ENCODE measurements around the gene L2HGDH.

L2HGDH gene

GRCh38 chr14:50285861-50286260, 26.2 kb downstream of the L2HGDH start:
- DNase-seq, result no peak

DNA sequence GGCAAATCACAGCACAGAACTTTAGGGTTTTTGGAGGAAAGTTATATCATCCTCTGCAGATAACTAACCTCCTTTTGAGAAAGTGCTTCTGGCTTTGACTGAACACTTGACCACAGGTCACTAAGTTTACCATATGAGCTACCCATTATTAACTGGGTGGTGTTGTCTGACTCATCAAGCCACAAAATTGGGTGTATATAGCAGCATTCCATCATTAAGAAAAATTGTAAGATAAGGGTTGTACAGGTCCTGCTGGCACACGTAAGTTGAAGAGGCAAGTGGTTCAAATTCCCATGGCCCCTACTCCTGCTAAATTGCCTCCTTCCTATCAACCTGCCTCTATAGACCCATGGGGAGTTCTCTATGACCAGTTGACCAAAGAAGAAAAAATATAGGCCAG, 39.5 kb downstream of the L2HGDH start:
- DNase-seq, result no peak

- no peak for DNase-seq
These were observed 41.1 kb downstream of the L2HGDH start for GRCh38 chr14:50270932-50271331.

GRCh38 chr14:50265029-50265428, 47.0 kb downstream of the L2HGDH start:
- DNase-seq, result no peak

- no peak for DNase-seq
These were observed 48.7 kb downstream of the L2HGDH start for GRCh38 chr14:50263321-50263720.

GRCh38 chr14:50262865-50263264, 49.2 kb downstream of the L2HGDH start:
- DNase-seq, result no peak

GRCh38 chr14:50260511-50260910, 51.5 kb downstream of the L2HGDH start:
- DNase-seq, result no peak

GRCh38 chr14:50260072-50260471, 52.0 kb downstream of the L2HGDH start:
- no peak for DNase-seq

DNA sequence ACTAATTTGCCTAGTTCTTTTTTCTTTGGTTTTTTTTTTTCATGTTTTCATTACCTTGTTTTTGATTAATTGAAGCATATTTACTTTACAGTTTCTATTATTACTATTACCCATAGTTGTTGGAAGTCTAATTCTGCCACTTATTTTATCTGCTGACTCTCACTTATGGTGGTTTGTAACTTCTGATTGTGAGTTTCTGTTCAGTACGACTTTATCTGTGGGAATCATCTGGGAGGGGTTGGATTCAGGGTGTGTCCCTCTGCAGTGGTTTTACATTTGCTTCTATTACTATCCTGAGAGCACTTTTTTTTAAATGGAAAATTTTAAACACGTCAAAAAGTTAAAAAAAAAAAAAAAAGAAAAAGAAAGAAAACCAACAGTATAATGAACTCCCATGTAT, 54.3 kb downstream of the L2HGDH start:
- DNase-seq, result no peak

GRCh38 chr14:50254248-50254647, 57.8 kb downstream of the L2HGDH start:
- no peak for DNase-seq

DNA sequence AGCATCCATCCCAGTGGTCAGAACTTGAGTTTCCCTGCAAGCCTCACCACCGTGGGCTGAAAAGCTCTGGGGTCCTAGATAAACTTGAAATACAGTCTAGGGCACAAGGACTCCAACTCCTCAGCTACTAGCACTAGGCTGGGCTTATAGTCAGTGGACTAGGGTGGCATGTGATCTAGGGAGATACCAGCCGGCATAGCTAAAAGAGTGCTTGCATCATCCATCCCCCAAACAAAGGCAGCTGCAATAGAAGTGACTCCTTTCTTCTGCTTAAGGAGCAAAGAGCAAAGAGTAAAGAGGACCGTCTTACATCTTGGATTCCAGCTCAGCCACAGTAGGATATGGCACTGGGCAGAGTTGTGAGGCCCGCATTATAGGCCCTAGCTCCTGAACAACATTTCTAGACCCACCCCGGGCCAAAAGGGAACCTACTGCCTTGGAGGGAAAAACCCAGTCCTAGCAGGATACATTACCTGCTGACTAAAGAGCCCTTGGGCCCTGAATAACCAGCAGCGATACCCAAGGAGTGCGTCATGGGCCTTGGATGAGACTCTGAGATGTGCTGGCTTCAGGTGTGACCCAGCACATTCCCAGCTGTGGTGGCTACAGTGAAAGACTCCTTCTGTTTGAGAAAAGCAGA, 62.8 kb downstream of the L2HGDH start:
- DNase-seq, result no peak

GRCh38 chr14:50247245-50247644, 64.8 kb downstream of the L2HGDH start:
- no peak for DNase-seq

DNA sequence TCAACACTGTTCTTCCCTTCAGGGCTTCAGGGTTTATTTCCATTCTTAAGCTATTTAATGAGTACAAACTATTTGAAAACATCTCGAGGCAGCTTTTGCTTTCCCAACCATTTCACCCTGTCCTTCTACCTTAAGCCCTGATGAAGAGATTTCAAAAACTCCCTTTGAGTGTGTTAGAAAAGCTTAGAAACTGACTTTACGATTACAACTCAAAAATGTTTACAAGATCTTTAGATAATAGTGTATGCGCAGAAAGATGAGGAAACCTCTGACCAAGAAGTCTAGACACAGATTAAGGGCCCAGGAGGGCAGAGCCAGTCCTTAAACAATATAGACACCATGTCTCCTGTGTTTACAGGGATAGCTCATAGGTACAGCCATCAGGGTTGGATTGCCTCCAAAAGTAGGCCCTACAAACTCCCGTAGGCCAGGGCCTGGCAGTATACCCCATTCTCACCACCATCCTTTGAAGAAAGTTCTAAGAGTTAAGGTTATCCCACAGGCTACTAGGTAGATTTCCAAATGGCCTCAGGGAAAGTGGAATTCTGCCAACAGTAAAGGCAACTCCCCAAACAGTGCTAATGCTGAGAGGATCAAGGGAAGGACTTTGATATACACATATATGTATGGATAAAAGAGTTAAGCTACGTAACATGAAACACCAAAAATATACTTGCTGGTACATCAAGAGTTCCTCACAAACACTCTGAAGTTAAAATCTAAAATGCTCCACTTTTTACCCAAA, 69.3 kb downstream of the L2HGDH start:
- DNase-seq, result no peak

GRCh38 chr14:50242096-50242495, 69.9 kb downstream of the L2HGDH start:
- no peak for DNase-seq

DNA sequence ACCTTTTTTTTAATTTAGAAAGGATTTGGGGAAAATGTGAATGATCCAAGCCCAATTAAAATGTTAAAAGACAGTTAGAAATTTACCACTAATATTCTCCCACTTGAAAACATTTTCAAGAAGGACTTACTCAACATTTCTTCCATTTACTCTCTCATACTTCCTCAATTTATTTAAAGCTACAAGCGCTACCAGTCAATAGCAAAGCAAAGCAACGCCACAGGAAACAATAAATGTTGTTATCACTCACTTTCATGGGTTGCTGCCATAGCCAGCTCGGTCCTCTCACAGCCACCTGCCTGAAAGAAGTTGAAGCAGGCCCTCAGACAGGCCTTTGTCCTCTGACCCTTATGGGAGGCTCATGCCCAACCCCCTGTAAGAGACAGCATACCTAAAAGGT, 74.6 kb downstream of the L2HGDH start:
- no peak for DNase-seq

DNA sequence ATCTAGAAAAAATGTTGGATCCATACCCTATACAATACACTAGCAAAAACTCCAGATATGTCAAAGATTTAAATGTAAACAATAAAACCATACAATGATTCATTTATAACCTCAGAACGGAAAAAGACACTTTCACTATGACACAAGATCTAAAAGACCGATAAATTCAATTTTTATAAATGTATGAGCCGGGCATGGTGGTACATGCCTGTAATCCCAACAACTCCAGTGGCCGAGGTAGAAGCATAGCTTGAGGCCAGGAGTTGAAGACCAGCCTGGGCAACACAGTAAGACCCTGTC, 78.1 kb downstream of the L2HGDH start:
- DNase-seq, result no peak

DNA sequence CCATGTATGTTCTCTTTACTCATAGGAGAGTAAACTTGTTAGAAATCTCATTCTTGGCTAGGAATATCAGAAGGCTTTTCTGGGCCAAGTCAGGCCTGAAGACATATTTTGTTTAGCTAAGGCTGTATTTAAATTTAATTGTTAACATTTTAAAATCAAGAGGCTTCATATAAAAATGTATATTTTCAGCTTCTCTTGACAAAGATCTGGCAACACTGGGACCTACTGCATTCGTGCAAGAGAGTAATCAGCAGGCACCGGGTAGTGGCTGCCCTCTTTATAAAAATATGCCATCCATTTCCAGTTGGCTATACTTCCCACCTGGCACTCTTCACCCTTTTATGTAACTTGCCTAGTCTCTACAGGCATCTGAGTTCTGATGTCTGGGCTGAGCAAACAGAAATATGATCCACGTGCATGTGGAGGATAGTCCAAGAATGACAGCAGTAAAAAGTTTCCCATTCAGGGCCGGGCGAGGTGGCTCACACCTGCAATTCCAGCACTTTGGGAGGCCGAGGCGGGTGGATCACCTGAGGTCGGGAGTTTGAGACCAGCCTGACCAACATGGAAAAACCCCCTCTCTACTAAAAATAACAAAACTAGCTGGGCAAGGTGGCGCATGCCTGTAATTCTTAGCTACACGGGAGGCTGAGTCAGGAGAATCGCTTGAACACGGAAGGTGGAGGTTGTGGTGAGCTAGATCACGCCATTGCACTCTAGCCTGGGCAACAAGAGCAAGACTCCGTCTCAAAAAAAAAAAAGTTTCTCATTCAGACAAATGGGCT, 78.7 kb downstream of the L2HGDH start:
- DNase-seq, result no peak

- no peak for DNase-seq
These were observed 79.8 kb downstream of the L2HGDH start for GRCh38 chr14:50232276-50232642.

DNA sequence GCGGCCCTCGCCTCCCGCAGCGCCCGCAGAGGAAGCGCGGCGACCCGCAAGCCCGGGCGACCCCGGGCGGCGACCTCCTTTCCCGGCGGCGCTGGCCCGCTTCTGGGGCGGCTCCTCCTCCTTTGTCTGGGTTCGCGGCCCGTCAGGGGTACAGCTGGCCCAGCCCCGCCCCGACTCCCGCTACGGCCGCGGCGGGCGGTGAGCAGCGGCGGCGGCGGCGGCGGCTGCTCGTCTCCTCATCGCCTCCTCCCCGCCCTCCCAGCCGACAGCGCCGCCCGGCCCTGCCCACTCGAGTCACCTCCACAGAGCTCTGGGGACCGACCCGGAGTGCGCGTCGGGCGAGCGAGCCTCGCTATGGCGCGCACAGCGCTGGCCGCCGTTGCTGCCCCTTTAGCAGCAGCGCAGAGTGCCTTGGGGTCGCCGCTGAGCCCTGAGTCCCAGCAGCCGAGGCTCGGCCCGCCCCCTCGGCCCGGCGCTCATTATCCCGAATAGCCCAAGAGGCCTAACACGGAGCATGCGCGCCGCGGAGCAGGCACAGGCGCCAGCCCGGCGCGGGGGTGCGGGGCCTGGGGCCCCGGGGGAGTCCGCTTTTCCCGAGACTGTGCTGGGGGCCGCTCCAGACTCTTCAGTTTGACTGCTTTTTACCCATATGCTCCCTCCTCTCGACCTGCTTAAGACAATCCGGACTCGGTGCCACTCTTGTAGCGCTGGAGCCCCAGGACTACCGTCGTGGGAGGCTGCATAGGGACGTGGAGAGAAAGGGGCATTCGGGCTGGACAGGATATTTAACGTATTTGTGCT, 80.4 kb downstream of the L2HGDH start, which contains the start of gene SOS2:
Gene SOS2, minus strand, starts transcription at position 104 of the 801 bp plus-strand sequence. CDS start 295 bp downstream, outside the sequence.
- DNase-seq, result no peak

GRCh38 chr14:50230701-50231474, 81.1 kb downstream of the L2HGDH start:
- DNase-seq, result no peak

- no peak for DNase-seq
These were observed 81.7 kb downstream of the L2HGDH start for GRCh38 chr14:50230401-50230700.

DNA sequence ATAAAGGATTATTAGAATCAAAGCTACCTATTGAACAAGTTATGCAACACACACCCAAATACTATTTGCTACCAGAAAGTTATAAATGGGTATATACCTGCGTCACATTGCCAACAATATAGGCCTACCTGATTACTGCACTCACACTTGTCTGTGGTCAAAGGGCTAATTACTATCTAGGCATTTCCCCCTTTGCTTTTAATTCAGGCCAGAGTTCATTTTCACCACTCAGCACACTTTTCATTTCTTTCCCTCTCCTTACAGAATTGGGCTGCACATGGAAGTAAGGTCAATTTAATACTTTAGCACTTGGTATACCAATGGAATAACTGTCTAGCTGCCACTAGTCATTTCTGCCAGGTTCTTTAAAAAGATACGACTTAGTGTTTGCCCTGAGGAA, 82.3 kb downstream of the L2HGDH start:
- no peak for DNase-seq

- no peak for DNase-seq
These were observed 83.7 kb downstream of the L2HGDH start for GRCh38 chr14:50228313-50228712.
